K562 (cell line): ENCODE data around the gene ATF1.

Source experiments
- CBFB ChIP-seq: sonication (generic); formaldehyde crosslinking; IDR thresholded peaks from 2 replicates; pipeline ENCODE4 v1.4.0; 2020; ENCODE audit warnings: mild to moderate bottlenecking, missing genetic modification reagents
- CHD1 ChIP-seq: fragments of 200-600 bp; sonication (generic); IDR thresholded peaks from one replicate; pipeline ENCODE4 v1.6.1; 2012; ENCODE audit warnings: mild to moderate bottlenecking, moderate library complexity, low read length, inconsistent platforms
- COPS2 ChIP-seq: fragments of 450-650 bp; conservative IDR thresholded peaks from 2 replicates; pipeline ENCODE4 v1.6.1; 2016; ENCODE audit warnings: mild to moderate bottlenecking, moderate library complexity
- E2F6 ChIP-seq, 2 experiments: IDR thresholded peaks; 2 replicates each; pipeline ENCODE4 v1.6.1; 2011; ENCODE audit warnings: borderline replicate concordance in 1 of 2, control low read depth in 1 of 2, low read depth in 1 of 2, low read length in 1 of 2, mild to moderate bottlenecking in 1 of 2, mixed read lengths in 1 of 2, moderate library complexity in 1 of 2; ENCODE audit not compliant: insufficient read depth in 1 of 2, insufficient read length in 1 of 2, poor library complexity in 1 of 2, severe bottlenecking in 1 of 2; ENCODE audit errors: extremely low read depth in 1 of 2
- EZH2 ChIP-seq: IDR thresholded peaks from 2 replicates; pipeline ENCODE4 v1.6.1; 2012; ENCODE audit warnings: low read depth, mild to moderate bottlenecking, inconsistent platforms, low read length, borderline replicate concordance
- MAX ChIP-seq: sonication (generic); formaldehyde crosslinking; IDR thresholded peaks from 2 replicates; pipeline ENCODE4 v1.9.0; 2022; ENCODE audit warnings: mild to moderate bottlenecking, missing genetic modification reagents
- MAZ ChIP-seq, 2 experiments: fragments of 450-650 bp in 1 of 2; sonication (generic) in 1 of 2; formaldehyde crosslinking; IDR thresholded peaks in 1 of 2; conservative IDR thresholded peaks in 1 of 2; 2 replicates each; pipeline versions ENCODE4 v1.4.0 to v1.5.0; 2020; ENCODE audit warnings: mild to moderate bottlenecking in 1 of 2, missing genetic modification reagents in 1 of 2
- PHB2 ChIP-seq: fragments of 450-650 bp; IDR thresholded peaks from 2 replicates; pipeline ENCODE4 v1.6.1; 2017; ENCODE audit warnings: low read depth
- POLR2A ChIP-seq: fragments of 450-650 bp; conservative IDR thresholded peaks from 2 replicates; pipeline ENCODE4 v1.6.1; 2016
- SFPQ ChIP-seq: fragments of 200-400 bp; formaldehyde crosslinking; IDR thresholded peaks from 2 replicates; pipeline ENCODE4 v1.6.1; 2017; ENCODE audit warnings: mild to moderate bottlenecking, low read depth, low read length, moderate library complexity
- TRIM24 ChIP-seq, 2 experiments: fragments of 450-650 bp; IDR thresholded peaks; 2 replicates each; pipeline ENCODE4 v1.6.1; 2016

GRCh38 chr12:50820177-50820576, 56.3 kb downstream of the ATF1 start:
- TF ChIP-seq POLR2A (no peak), PHB2 (no peak), TRIM24 (IDR thresholded peaks at IDR 0.05) (no peak), MAX (CRISPR knock-in tag) (no peak), COPS2 (no peak), SFPQ (no peak), CBFB (CRISPR knock-in tag) (no peak), CHD1 (no peak), EZH2 (no peak), MAZ (CRISPR knock-in tag; conservative IDR thresholded peaks at IDR 0.05 in 1 of 2, IDR thresholded peaks at IDR 0.05 in 1 of 2) (no peak), E2F6 (IDR thresholded peaks at IDR 0.05; ENCODE audit: borderline replicate concordance in 1 of 2, extremely low read depth in 1 of 2, insufficient read depth in 1 of 2, insufficient read length in 1 of 2, low read depth in 1 of 2, low read length in 1 of 2, poor library complexity in 1 of 2, severe bottlenecking in 1 of 2) (no peak)
